HG02588 (cell line): Measurements from ENCODE around the gene PDE6B.
"Not testable (repeated sequence)": the region's sequence is repeated elsewhere in the genome, so short reads cannot be mapped to it uniquely, and the experiment has no call there.

ENCODE experiments used
- ATAC-seq: cut with Tn5 transposase; IDR thresholded peaks from one replicate; pipeline ENCODE4 v1.9.1; 2021; ENCODE audit warnings: mild to moderate bottlenecking, moderate library complexity; ENCODE audit not compliant: unreplicated experiment

PDE6B gene

DNA sequence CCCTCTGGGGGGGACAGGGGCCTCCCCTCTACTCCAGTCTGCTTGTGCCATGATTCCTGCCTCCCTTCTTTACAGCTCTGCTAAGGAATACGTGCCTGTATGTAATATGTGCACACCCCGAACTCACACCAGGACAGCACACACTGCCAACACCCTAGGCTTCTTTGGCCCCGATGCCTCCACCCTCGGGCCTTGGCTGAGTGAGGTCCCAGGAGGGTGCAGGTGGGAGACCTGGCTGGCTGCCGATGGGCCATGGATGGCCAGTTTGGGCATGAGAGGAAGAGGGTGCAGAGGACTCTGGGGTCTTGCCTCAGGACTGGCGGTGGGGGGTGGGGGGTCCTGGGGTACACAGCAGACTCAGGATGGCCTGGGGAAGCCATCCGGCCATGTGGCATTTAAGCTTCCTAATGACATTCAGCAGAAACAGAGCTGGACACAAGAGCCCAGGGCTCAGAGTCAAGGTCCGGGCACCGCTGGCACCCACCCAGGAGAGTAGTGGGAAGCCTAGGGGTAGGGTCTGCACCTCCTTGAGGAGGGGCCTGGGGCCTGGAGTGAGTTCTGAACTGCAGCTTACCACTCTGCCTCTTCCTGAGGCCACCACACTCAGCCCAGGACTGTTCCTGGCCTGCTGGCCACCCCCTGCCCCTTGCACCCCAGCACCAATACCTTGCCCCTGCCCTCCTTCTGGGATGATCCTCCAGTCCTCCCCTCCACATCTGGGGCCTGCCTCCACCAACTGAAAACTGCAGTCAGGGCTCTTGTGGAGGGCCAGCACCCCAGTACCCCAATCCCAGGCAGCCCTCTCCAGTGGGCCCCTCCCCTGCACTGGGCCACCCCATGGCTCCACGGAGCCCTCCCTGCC lies 78.2 kb downstream of the PDE6B start:
- no peak for ATAC-seq

DNA sequence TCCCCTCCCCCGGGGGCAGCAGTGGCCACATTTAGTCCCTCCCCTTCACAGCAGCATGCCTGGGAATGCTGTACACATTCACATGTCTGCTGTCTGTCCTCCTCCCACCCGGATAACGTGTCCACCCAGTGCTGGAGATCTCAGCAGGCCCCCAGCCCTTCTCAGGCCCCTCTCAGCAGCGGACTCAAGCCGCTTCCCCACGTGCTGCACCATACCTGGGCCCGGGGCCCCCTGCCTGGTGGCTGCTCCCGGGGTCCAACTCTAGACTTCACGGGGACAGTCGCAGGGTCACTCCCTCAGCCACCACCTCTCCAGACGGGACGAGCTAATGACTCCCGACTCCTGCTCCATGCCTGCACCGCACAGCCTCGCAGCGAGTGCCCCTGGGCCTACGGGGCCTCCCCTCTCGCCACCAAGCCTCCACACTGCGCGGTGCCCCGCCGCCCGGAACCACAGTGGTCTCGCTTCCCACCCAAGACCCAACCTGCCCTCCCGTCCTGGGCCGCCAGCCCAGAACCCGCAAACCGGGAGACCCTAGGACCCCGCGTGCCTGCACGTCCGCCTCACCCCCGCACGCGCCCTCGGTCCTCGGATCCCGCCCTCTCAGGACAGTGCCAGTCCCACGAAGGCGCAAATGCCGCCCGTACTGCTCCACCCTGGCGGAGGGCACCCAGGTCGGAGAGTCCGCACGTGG lies 79.0 kb downstream of the PDE6B start:
- no peak for ATAC-seq

DNA sequence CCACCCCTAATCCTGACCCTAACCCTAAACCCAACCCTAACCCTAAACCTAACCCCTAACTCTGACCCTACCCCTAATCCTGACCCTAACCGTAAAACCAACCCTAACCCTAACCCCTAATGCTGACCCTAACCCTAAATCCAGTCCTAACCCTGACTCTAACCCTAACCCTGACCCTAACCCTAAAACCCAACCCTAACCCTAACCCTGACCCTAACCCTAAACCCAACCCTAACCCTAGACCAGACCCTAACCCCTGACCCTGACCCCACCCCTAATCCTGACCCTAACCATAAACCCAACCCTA lies 79.6 kb downstream of the PDE6B start:
- ATAC-seq = no peak

GRCh38 chr4:705278-706082 lies 80.1 kb downstream of the PDE6B start, which contains the start of gene PCGF3:
Gene PCGF3, plus strand, starts transcription at chr4:705832. Its CDS starts 27,849 bp downstream, at chr4:733681.
- ATAC-seq = peak; percentile 91

GRCh38 chr4:706083-706633 lies 80.8 kb downstream of the PDE6B start:
- not testable (repeated sequence) for ATAC-seq

DNA sequence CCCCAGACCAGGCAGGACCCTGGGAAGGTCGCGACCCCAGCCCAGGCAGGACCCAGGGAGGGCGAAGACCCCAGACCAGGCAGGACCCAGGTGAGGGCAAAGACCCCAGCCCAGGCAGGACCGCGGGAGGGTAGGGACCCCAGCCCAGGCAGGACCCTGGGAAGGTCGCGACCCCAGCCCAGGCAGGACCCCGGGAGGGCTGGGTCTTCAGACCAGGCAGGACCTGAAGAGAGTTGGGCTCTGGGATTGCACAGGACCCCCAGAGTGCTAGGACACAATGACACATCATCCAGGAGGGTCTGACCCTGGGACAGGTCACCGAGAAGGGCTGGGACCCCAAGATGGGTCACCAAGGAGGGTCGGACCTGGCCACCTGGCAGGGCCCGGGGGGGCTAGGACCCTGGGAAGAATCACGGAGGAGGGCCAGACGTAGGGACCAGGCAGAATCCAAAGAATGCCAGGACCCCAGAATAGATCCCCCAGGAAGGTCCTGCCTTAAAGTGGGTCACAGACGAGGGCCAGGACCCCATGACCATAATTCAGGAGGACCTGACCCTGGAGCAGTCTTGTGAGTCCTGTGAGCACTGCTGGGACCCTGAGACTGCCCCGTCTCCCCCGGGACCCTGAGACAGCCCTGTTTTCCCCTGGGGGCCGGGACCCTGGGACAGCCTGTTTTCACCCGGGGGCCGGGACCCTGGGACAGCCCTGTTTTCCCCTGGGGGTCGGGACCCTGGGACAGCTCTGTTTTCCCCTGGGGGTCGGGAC lies 81.6 kb downstream of the PDE6B start:
- ATAC-seq = no peak

DNA sequence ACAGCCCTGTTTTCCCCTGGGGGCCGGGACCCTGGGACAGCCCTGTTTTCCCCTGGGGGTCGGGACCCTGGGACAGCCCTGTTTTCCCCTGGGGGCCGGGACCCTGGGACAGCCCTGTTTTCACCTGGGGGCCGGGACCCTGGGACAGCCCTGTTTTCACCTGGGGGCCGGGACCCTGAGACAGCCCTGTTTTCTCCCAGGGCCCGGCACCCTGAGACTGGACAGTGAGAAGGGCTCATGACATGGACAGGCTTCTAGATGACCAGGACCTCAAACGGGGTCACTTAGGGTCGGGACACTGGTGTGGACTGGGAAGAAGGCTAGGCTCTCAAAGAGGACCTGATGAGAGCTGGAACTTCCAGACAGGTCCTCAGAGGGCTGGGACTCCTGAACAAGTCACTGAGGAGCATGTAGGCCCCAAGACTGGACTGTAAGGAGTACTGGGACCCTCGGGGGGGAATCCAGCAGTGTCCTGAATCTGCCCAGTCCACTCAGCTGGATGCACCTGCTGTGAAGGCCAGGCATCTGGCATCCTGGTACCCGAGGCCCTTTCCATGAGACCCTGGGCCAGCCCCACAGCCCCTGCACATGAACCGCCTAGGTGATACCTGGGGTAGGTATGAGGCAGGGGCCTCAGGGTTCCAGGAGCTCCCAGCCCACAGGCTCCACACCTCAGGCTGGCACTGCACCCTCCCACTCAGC lies 82.7 kb downstream of the PDE6B start:
- no peak for ATAC-seq

GRCh38 chr4:708631-708933 lies 83.2 kb downstream of the PDE6B start:
- no peak for ATAC-seq

DNA sequence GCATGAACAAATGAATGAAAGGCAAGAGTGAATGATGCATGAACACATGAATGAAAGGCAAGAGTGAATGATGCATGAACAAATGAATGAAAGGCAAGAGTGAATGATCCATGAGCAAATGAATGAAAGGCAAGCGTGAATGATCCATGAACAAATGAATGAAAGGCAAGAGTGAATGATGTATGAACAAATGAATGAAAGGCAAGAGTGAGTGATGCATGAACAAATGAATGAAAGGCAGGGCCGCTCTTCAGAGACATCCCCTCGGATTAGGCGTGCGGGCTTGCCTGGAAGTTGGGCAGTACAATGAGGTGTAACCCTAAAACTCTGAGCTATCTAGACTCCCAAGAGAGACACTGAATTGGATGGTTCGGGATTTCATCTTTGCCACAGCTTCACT lies 84.0 kb downstream of the PDE6B start:
- no peak for ATAC-seq

DNA sequence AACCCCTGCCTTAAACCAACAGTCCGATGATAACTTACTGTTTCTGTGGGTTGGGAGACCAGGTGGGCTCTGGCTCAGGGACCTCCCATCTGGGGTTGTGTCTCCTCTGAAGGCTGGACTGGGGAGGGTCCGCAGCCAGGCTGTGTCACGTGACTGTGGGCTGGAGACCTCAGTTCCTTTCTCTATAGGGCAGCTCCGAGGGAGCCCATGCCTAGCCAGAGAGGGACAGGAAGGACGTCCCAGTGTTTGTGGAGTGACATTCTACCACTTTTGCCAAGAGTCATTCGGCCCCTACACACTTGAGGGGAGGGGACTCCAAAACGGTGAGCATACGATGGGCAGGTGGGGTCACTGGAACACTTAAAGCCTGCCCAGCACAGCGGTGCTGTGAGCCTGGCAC lies 84.7 kb downstream of the PDE6B start:
- no peak for ATAC-seq

DNA sequence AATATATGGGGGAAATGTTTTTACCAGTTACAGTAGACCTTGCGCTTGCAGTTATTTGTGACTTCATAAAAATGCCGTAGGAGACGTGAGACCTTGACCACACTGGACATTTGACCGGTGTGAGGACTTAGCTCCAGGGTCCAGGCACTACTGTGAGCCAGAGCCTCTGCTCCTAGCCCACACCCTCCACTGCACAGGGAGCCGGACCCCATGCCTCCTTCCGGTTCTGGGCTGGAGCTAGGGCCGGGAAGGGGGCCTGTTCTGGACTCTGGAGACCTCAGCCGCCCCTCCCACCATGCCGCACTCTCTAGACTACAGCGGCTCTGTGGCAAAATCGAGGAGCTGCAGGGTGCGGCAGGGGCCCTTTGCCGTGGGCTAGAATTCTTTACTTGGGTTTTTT lies 85.5 kb downstream of the PDE6B start:
- no peak for ATAC-seq

- ATAC-seq = no peak
Observed at GRCh38 chr4:712093-712492, 86.7 kb downstream of the PDE6B start.

DNA sequence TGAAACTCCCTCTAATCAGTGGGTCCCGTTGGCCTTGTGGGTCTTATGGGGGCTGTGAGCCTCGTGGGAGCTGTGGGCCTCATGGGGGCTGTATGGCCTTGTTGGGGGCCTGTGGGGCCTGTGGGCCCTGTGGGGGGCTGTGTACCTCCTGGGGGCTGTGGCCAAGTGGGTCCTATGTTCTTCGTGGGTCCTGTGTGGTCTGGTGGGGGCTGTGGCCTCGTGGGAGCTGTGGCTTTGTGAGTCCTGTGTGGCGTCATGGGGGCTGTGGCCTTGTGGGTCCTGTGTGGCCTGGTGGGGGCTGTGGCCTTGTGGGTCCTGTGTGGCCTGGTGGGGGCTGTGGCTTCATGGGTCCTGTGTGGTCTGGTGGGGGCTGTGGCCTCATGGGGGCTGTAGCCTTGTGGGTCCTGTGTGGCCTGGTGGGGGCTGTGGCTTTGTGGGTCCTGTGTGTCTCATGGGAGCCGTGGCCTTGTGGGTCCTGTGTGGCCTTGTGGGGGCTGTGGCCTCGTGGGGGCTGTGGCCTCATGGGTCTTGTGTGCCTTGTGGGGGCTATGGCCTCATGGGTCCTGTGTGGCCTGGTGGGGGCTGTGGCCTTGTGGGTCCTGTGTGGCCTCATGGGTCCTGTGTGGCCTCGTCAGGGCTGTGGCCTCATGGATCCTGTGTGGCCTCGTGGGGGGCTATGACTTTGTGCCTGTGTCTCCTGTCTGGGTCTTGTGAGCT lies 87.7 kb downstream of the PDE6B start:
- no peak for ATAC-seq

DNA sequence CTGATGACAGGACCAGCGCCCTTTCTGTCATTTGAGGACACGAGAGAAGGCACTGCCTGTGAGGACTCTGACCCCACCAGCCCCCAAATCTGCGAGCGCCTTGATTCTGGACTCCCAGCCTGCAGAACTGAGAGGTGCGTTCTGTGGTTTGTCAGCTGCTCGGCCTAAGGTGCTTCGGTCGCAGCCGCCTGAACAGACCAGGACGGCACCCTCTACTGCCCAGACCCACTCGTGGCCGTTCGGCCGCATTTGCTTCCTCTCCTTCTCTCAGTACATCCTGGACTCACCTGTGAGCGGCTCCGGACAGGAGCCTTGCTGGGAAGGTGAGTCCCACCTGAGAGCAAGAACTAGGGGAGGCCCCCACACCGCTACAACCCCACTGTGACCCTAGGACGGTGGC lies 88.7 kb downstream of the PDE6B start:
- no peak for ATAC-seq

DNA sequence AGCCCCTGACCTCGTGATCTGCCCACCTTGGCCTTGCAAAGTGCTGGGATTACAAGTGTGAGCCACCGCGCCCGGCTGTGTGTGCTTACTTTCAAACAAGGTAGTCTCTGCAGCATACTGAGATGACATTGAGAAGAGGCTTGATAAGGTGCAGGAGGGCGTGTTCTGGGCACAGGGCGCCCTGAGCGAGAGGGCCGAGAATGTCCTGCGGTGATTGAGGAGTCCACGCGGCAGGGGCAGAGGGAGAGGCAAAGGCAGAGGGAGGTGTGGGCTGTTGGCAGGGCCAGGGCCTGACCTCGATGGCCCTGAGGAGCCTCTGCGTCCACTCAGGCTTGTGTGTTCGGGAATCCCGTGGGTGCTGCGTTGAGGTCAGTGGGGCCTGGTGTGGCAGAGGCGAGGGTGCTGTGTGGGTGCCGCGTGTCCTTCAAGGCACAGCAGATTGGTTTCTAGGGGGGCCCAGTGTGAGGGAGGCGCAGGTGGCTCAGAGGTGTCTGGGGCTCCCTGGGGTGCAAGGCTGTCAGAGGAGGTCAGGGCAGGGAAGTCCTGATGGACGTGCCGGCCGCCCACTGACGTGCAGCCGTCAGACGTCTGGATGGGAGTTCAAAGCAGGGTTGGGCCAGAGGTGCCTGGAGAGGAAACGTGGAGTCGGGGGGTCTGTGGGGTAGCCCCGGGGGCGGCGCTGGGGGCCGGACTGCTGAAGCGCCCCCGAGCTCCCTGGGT lies 92.4 kb downstream of the PDE6B start:
- no peak for ATAC-seq

DNA sequence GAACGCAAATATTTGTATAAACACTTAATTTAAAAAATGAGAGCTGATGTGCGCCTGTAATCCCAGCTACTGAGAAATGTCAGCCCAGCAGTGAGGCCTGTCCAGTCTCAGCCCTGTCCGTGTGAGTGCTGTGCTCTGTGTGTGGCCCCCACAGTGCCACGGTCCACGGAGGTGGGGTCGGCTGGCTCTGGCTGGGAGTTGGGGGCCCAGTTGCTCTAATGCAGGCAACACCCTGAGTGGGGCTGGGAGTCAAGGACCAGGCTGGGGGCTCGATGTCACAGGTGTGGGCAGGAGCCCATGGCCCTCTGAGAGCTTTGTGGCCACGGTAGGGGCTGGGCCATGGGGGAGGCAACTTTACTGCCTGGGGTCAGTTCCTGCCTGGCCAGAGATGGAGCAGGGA lies 93.1 kb downstream of the PDE6B start:
- no peak for ATAC-seq
